Posterior vena cava (tissue), 2 donors: ENCODE data around the gene FZD10. TPM values are rescaled to one million over a fixed set of nuclear protein-coding genes. Genes with fewer than 3 reads are reported as not detected.

Source experiments
- DNase-seq: peaks from one replicate; pipeline ENCODE4 v3.0.0-alpha.2; 2020; ENCODE audit warnings: low spot score
- intact Hi-C, 2 donors: fragments of 100-400 bp; cut with DNase I; formaldehyde crosslinking; loops; one replicate each; pipeline versions ENCODE4 v1.14.1 to v1.14.2; 2022 to 2023
- long read RNA-seq, 2 donors: library from polyadenylated mRNA; unstranded; transcript quantifications; one replicate each; pipeline ENCODE4 v2.0.0, GENCODE V29; 2020 to 2021
- total RNA-seq, 2 donors: library from RNA; stranded (reverse); fragmentation: NEBNext Ultra II Directional; extraction: Animal tissue kit (Norgen Biotek cat#: 25700); gene quantifications; one replicate each; pipeline ENCODE4 v1.2.1, GENCODE V29; 2021
- donor health status: DM: yes; HTN: yes; CAD: no.
- donor health status: DM: yes; HTN: yes; CAD: no.

FZD10 gene, protein sequence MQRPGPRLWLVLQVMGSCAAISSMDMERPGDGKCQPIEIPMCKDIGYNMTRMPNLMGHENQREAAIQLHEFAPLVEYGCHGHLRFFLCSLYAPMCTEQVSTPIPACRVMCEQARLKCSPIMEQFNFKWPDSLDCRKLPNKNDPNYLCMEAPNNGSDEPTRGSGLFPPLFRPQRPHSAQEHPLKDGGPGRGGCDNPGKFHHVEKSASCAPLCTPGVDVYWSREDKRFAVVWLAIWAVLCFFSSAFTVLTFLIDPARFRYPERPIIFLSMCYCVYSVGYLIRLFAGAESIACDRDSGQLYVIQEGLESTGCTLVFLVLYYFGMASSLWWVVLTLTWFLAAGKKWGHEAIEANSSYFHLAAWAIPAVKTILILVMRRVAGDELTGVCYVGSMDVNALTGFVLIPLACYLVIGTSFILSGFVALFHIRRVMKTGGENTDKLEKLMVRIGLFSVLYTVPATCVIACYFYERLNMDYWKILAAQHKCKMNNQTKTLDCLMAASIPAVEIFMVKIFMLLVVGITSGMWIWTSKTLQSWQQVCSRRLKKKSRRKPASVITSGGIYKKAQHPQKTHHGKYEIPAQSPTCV
- total RNA-seq, result 1 to 10 TPM in 1 of 2 donors, under 1 TPM in 1; 0.51 to 1.1 TPM
- long read RNA-seq, donor 1, partial matches to known transcripts, result 0 of 1 reads
- long read RNA-seq, donor 1, other reads (novel, unspliced or antisense), result 0 of 1 reads
- long read RNA-seq, donor 2, partial matches to known transcripts, result 0 of 4 reads
- long read RNA-seq, donor 2, other reads (novel, unspliced or antisense), result 0 of 4 reads

DNA sequence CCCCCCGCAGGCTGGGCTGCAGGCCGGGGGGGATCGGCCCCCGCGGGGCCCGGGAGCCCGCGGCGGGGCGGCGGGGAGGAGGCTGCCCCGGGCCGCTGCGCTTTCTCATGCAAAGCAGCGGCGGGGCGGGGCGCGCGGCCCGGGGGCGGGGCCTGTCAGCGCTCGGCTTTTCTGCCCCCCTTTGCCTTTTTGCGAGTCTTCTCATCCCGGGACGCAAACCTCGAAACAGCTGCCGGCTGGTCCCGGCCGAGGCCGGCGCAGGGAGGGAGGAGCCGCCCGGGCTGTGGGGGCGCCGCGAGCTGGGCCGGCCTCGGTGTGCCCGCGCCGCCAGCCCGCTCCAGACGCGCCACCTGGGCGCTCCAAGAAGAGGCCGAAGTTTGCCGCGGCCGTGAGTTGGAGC, at the start of gene FZD10:
FZD10 (plus strand) TSS at position 198 of the 400 bp plus-strand sequence. CDS start 479 bp downstream, outside the sequence.
- intact Hi-C loops, result no loop called here
- peak; percentile 72 for DNase-seq

DNA sequence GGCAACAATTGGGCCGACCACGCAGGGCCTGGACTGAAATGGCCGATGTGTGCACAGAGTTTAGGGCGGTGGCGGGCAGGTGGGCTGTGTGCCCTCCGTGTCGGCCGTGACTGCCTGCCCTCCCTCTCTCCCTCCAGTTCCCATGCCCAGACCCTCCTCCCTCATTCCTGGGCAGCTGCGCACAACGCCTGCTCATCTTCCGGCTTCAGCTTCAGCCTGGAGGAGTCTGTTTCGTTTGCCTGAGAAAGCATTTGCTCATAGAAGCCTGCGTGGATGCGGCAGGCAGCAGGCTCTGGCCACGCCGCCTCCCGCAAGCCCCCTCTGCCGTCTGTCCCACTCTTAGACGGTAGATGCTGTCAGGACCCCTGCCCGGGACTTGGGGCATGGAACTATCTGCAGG, 47.3 kb upstream of the FZD10 start:
- intact Hi-C loops, result no loop called here
- peak; percentile 70 for DNase-seq

DNA sequence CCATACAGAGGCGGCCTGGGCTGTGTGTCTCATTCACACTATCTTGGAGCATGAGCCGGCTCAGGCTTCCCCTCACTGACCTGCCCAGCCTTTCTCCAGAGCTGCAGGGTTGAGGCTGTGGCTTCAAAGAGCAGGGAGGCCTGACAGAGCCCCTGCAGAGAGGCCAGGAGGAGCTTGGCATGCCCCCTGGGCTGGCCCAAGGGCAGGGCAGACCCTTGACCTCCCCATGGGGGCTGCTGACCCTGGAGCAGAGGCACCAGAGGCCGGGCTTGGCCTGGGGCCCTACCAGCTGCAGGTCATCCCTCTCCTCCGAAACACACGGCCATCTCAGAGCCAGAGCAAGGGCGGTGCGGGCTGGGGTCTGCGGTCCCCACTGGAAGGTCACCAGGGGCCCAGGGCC, 46.6 kb upstream of the FZD10 start:
- intact Hi-C loops, result no loop called here
- DNase-seq, result peak; percentile 62

DNA sequence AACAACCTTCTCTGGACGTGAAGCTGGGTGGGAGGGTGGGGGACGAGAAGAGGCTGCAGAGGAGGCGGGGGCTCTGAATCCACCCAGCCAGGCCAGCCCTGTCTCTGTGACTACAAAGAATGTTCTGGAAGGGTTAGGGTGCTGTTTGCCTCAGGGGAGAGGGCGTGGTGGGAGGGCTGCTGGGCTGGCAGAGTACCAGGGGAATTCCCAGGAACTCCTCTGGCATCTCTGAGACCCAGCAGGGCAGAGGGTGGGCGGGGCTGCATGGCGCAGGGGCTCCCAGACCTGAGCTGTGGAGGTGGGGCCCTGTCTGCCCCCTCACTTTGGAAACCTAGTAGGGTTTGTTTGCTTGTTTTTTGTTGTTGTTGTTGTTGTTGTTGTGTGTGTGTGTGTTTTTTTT, 45.5 kb upstream of the FZD10 start:
- intact Hi-C loops, result no loop called here
- DNase-seq, result peak; percentile 64

DNA sequence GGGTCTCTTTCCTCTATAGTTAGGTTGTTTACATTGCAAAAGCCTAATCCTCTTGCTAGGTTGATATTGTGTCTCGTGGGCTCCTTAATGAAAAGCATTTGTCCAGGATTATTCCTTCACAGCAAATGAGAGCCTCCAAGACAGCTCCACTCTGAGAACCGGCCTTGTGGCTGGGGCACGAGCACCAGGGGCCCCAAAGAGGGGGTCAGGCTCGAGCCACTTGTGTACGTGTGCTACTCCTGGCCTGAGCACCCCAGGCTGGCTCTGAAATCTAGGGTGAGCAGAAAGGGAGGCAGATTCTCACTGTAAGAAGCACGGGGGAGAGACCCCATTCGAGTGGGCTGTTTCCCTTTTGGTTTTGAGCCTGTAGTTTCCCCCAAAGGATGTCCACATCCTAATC, 45.0 kb upstream of the FZD10 start:
- peak; percentile 5 for DNase-seq

DNA sequence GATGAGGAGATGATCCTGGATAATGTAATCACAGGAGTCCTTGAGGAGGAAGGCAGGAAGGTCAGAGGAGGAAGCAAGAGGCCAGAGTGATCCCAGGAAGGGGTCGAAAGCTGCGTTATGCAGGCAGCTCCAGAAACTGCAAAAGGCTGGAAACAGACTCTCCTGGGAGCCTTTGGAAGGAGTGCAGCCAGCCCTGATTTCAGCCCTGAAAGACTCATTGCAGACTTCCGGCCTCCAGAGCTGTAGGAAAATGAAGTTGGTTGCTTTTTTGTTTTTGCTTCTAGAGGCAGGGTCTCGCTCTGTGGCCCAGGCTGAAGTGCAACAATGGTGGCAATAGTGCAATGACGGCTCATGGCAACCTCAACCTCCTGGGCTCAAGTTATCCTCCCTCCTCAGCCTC, 44.6 kb upstream of the FZD10 start:
- DNase-seq, result peak; percentile 70
- intact Hi-C loops, result no loop called here

More for the DNA sequence above, 45.0 kb upstream of the FZD10 start:
- intact Hi-C loops, result no loop called here

DNA sequence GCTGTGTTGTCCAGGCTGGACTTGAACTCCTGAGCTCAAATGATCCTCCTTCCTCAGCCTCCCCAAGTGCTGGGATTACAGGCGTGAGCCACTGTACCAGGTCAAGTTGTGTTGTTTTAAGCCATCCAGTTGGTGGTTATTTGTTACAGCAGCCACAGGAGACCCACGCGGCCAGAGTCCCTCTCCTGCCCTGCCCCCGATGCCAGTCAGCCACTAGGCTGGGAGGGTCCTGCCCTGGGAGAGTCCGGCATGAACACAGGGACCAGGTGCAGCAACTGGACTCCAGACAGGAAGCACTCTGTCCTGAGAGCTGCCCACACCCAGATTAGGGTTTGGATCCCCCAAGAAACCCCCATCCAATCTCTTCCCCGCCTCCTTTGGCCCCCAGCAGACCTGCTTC, 44.1 kb upstream of the FZD10 start:
- DNase-seq, result peak; percentile 62
- intact Hi-C loops, result no loop called here

DNA sequence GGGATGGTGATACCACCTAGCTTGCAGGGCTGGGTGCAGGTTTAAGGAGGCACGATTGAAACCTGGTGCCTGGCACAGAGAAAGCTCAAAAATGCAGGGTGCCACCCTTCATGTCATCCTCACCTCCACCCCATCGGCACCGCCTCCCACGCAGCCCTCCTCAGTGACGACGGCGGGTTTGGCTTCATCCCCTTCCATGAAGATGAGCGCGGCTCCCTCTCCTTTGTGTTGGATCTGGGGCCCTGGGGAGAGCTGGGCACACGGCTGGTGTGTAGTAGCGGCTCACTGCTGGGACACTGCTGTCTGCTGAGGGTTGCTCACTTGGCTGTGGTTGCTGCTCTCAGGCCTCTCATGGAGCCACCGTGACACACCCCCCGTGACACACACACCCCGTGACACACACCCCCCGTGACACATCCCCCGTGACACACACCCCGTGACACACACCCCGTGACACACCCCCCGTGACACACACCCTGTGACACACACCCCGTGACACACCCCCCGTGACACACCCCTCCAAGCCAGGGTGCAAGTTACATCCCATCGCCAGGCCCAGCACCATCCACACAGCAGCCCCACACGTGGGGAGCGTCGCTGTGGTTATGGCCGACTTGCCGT, 42.9 kb upstream of the FZD10 start:
- DNase-seq, result peak; percentile 75
- intact Hi-C loops, result no loop called here

DNA sequence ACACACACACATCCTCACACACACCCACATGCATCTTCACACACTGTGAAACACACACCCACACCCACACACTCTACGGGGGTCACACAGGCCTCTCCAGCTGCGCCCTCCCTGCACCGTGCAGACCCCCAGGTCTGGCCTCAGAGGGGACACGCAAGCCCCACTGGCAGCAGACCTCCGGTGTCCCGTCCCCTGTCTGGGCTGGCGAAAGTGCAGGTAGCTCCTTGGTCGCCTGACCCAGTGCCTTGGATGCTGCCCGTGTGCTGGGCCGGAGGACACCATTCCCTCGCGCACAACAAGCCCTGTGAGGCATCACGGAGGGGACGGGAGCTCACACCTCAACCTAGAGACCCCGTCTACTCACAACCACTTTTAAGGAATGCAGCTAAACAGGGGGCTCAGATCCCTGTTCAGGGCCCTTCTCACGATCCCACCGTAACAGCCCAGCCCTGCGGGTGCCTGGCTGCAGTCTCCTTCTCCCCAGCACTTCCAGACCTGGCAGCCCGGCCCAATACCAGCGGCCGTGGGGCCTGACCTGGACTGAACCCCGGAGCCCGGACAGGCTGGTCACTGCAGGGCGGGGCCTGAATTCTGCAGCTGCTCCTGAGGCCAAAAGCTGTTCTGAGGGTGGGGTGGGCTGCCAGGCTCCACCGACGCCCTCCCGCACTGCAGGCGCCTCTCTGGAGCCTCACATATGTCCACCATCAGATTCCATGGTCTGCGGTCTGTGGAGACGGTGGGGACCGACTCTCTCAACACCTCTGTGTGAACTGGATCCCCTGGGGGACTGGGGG, 42.1 kb upstream of the FZD10 start:
- intact Hi-C loops, result no loop called here
- peak; percentile 78 for DNase-seq

DNA sequence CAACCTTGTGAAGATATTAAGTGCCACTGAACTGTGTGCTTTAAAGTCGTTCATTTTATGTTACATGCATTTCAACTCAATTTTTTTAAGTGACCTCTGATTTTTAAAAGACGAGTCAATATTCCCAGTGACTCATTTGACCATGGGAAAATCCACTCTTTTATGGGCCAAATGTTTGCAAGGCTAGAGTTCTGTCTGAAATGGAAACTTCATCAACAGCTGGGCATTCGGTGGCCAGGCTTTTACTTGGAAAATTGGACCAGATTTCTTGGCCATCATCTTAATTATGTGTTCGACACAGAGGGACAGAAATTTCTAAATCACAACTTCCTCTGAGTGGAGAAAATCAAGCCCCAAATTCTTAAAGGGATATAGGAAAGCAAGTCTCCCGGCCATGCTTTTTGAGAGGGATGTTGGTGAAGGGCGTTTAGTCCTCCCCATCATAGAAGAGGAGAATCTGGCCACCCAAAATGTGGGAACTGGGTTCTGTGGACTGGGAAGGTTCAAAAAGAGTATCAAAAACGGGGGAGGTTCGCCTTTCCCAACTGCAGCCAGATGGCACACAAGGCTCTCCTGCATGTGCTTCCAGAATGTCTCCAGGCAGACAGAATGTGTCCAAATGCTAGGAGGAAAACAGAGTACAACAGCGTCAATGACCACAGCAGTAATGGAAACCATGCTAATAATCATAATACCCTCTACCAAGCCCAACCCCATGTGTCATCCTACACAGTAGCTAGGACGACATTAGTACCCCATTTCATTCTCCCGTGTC, 40.9 kb upstream of the FZD10 start:
- DNase-seq, result peak; percentile 70
- intact Hi-C loops, result no loop called here

DNA sequence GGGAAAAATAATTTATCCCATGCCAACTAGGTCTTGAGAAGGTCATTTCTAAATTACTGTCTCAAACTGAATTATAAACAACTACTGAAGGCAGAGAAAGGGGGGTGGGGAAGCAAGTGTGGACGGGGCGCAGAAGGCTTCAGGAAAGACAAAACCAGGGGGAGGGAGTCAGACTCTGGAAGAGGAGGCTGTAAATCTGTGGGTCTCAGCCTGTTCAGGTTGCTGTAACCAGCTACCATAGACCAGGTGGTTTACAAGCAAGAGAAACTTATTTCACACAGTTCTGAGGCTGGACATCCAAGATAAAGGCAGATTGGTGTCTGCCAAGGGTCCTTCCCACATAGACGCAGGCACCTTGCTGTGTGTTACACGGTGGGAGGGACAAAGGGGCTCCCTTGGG, 39.9 kb upstream of the FZD10 start:
- intact Hi-C loops, result no loop called here
- peak; percentile 2 for DNase-seq

DNA sequence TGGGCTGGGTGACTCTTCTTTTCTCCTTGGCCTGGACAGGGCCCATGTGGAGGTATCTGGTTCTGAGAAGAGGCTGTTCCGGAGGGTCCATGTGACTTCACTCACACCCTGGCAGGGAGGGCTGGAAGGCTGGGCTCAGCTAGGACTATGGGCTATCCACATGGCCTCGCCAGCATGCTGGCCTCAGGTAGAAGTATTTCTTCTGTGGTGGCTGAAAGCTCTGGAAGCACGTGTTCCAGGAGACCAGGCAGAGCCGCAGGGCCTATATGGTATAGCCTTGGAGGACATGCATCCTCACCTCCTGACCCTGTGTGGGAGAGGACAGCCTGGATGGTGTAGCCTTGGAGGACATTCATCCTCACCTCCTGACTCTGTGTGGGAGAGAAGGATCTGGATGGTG, 38.2 kb upstream of the FZD10 start:
- peak; percentile 65 for DNase-seq
- intact Hi-C loops, result no loop called here

DNA sequence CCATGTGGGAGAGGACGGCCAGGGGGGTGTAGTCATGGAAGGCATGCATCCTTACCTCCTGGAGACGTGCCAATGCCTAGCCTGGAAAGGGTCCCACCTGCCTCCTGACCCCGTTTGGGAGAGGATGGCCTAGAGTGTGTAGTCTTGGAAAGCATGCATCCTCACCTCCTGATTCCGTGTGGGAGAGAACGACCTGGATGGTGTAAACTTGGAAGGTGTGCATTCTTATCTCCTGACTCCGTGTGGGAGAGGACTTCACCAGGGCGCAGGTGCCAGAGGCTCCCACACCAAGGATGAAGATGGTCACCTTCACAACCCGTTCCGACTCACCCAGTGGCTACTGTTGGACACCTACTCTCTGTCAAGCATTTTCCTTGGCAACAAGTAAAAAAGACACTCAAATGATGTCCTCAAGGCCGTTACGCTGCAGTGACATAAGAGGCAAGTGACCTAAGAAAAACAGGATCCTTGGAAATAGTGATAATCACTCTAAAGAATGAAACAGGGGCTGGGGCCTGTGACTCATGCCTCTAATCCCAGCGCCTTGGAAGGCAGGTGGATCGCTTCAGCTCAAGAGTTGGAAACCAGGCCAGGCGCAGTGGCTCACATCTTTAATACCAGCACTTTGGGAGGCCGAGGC, 37.5 kb upstream of the FZD10 start:
- intact Hi-C loops, result no loop called here
- DNase-seq, result peak; percentile 67

DNA sequence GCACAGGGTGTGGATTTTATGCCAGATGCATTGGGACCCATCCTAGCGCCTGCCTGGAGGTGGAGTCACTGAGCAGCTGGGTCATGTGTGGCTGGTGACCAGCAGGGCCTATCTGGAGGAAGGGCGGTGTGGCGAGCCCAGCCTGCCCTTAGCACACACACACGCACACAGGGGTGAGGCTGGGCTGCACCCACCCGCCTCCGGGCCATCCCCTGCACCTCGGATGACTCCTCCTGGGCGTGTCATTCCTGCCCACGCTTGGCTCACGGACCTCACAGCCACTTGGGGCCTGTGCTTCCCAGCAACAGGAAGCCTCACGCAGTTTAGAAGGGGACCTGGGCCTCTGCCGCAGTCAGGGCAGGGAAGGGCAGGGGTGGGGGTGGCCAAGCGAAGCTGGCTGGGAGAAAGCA, 36.2 kb upstream of the FZD10 start:
- peak; percentile 85 for DNase-seq
- intact Hi-C loops, result no loop called here

DNA sequence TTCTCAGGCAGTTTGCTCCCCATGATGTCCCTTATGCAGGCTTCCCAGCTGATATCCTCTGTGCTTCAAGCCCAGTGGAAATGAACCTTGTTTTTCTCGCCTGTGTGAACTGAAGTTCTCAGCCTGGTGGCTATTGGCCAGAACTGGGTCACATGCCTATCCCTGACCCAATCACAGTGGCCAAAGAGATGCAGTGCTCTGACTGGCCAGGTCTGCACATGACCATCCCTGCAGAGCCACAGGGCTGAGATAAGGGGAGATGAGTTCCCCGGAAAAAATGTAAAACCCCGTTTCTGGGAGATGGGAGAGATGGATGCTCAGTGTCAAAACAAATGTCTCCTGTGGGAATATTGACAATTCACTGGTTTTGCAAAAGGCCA, 34.7 kb upstream of the FZD10 start:
- peak; percentile 86 for DNase-seq

DNA sequence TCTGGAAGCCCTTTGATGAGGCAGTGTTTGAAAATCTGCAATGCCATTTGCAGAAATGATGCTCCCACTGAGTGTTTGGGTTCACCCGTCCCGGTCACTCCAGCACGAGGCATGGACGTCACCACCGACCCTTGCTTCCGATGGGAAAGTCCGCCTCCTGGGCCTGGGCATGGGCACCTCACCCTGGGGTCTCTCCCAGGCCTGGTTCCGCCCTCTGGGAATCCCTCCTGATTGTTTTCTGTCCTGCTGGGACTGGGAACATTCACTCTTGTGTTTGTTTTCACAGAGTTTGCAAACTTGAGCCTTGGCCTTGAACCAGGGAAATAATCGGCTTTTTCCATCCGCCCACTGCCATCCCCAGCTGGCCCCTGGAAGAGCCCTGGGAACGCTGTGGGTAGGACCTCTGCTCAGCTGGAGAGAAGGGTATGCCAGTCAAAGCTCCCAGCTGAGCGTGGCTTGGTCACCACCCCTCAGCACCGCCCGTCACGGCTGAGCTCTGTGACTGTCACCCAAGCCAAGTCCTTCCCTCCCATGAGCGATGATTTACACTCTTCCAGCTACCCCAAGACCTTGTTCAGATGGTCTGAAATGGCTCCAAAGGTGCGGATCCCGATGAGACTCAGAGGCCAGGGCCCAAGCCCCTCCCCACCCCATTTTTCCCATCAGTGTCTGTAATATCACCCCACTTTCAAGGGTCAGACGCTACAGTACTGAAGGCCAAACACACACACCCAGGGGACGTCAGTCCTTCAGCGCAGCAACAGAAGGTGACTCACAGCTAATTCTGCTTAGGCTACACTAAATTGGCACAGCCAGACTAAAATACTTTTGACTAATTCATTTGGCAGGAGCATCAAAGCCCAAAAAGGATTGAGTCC, 34.1 kb upstream of the FZD10 start:
- DNase-seq, result peak; percentile 88
- intact Hi-C loops, result no loop called here

More for the DNA sequence above, 34.7 kb upstream of the FZD10 start:
- intact Hi-C loops, result no loop called here
